ENCODE data around the gene EIF1. TPM values are rescaled to one million over a fixed set of nuclear protein-coding genes. Genes with fewer than 3 reads are reported as not detected.

The EIF1 gene
- total RNA-seq, 4 donors from 2014 or later = 444 to 832 (median 685) TPM

DNA sequence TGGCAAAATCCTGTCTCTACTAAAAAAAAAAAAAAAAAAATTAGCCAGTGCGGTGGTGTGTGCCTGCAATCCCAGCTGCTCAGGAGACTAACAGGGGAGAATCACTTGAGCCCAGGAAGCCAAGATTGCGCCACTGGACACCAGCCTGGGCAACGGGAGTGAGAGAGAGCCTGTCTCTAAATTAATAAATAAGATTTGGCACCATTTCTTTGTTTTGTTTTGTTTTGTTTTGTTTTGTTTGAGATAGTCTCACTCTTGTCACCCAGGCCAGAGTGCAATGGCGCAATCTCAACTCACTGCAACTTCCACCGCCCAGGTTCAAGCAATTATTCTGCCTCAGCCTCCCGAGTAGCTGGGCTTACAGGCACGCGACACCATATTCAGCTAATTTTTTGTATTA lies 14.0 kb downstream of the EIF1 start:
- TF ChIP-seq, protein P1, sequence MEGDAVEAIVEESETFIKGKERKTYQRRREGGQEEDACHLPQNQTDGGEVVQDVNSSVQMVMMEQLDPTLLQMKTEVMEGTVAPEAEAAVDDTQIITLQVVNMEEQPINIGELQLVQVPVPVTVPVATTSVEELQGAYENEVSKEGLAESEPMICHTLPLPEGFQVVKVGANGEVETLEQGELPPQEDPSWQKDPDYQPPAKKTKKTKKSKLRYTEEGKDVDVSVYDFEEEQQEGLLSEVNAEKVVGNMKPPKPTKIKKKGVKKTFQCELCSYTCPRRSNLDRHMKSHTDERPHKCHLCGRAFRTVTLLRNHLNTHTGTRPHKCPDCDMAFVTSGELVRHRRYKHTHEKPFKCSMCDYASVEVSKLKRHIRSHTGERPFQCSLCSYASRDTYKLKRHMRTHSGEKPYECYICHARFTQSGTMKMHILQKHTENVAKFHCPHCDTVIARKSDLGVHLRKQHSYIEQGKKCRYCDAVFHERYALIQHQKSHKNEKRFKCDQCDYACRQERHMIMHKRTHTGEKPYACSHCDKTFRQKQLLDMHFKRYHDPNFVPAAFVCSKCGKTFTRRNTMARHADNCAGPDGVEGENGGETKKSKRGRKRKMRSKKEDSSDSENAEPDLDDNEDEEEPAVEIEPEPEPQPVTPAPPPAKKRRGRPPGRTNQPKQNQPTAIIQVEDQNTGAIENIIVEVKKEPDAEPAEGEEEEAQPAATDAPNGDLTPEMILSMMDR (IDR thresholded peaks at IDR 0.05) = no peak
- DNase-seq (ENCODE audit: low spot score) = no peak
- ATAC-seq (ENCODE audit: low FRiP score) = no peak

DNA sequence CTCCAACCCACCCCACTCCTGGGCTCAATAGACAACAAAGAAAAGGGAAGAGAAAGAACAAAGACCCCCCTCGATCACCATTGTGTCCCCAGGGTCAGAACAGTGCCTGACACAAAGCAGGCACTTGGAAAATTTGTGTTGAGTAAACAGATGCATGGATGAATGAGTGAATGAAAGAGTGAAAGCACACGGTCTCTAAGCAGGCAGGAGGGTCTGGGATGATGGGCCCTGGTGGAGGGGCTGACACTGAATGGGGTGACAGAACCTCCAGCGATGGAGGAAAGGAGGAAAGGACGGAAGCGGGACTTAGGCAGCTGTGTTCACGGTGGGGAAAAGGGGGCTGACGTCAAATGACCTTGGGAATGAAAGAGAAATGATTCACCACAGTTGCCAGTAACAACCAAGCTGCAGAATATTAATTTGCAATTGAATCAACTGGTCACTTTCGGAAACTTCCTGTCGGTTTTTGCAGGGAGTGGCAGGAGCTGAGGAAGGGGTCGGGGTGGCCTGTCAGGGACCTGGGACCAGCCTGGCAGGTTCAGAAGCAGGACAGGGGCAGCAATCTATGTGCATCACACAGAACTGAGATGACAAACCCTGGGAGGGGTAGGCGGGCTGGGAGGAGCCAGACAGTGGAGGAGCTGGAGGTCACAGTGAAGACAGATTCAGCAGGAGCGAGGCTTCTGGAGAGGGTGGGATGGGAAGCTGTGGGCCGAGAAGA lies 16.7 kb downstream of the EIF1 start:
- no peak for ATAC-seq (ENCODE audit: low FRiP score)
- TF ChIP-seq, protein P1 (IDR thresholded peaks at IDR 0.05) = no peak
- DNase-seq (ENCODE audit: low spot score) = no peak

DNA sequence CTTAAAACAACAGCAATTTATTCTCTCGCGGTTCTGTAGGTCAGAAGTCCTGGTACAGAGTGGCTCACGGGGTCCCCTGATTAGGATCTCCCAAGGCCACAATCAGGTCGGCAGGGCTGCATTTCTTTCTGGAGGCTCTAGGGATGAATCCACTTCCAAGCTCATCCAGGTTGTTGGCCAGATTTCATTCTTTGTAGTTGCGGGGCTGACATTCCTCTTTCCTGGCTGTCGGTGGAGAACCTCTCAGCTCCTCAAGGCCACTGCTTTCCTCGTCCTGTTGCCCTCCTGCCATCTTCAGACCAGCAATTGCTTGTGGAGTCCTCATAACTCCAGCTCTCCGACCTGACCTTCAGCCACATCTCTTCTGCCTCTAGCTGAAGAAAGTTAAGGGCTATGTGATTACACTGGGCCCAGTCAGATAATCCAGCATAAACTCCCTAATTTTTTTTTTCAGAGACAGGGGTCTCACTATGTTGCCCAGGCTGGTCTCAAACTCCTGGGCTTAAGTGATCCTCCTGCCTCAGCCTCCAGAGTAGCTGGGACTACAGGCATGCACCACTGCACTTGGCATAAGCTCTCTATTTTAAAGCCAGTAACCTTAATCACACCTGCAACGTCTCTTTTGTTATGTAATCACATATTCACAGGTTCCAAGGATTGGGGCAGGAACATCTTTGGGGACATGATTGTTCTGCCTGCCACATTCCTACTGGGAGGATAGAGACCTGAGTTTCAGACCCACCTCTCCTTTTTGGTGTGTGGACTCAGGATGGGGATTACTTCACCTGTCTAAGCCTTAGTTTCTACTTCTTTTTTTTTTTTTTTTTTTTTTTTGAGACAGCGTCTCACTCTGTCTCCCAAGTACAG lies 19.4 kb downstream of the EIF1 start:
- DNase-seq (ENCODE audit: low spot score) (no peak), ATAC-seq (ENCODE audit: low FRiP score) (no peak)
- TF ChIP-seq, protein P1 (IDR thresholded peaks at IDR 0.05) = no peak

DNA sequence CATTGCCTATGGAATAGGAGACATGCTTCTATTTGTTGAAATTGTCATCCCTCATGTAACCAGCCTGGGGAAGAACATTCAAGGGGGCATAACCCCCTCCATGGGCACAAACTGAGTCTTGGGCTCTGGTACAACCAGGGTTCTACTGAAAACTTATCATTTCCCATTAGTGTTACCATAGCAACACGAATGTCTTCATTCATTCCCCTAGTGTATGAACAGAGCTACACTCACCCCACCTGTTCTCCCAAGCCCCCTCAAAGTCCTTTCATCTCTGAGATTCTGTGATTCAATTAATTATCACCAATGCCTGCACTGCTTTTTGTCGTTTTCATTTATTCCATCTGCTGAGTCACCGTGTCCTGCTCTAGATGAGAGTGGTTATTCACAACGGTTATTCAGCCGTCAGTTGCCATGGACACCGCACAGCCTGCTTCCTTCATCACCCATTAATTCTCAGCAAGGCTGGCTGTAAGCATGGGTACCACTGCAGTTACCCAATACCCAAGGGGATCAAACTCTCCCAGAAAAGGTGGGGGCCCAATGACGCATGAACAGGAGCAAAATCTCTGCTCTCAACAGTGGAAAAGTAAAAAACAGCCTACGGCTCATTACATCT lies 21.9 kb downstream of the EIF1 start:
- no peak for DNase-seq (ENCODE audit: low spot score)
- ATAC-seq (ENCODE audit: low FRiP score) = no peak
- TF ChIP-seq, protein P1 (IDR thresholded peaks at IDR 0.05) = no peak

DNA sequence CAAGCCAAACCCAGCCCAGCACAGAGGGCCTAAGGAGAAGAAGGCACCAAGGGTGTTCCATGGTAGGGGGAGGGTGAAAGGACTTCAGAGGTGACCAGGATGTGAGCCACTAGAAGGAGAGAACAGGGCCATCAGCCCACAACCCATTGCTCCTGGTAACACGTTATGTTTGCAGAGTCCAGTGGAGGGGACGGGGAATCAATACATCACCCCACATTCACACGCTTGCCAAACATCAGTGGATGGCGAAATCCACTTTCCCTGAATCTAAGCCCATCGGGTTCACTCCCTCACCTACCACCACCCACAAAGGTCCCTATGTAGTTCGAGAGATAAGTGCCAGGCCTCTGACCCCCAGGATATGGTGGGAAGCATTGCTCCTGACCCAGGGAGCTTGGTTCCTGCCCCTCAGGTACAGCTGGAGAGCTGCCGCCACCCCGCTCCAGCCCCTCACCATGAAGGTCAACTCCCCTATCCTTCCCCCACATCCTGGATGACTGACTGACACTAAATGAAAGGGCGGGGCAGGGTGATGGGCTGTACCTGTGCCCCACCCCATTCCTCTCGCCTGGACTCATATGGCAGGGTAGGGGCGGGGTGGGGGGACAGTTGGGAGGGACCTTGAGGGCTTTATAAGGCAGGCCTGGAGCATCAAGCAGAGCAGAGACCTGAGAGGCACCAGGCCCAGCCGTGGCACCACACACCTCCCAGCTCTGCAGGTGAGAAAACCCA lies 23.1 kb downstream of the EIF1 start, which contains the start of gene GAST:
Gene GAST (plus strand): TSS at position 663 of the 732 bp plus-strand sequence. CDS start 3,106 bp downstream, outside the sequence.
- no peak for ATAC-seq (ENCODE audit: low FRiP score)

More for the DNA sequence above, 23.1 kb downstream of the EIF1 start, which contains the start of gene GAST:
- DNase-seq (ENCODE audit: low spot score) = no peak
- TF ChIP-seq, protein P1 (IDR thresholded peaks at IDR 0.05) = no peak
